ENCODE data around the gene GTSE1.

GTSE1 gene

DNA sequence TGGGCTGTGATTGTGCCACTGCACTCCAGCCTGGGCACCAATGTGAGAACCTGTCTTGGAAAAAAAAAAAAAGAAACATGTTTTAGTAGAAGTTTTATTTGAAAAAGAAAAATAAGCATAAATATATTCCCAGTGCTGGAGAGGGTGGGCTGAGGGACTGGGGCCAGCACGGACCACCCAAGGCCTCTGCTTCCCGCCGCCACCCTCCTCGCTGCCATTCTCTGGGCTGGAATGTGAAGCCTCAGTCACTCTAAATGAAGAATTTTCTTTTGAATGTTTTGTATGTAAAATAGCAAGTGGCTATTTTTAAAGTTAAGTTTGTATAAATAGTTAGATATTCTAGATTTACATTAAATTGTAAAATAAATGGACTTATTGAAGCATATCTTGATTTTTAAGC, 33.8 kb downstream of the GTSE1 start:
- no peak for DNase-seq

DNA sequence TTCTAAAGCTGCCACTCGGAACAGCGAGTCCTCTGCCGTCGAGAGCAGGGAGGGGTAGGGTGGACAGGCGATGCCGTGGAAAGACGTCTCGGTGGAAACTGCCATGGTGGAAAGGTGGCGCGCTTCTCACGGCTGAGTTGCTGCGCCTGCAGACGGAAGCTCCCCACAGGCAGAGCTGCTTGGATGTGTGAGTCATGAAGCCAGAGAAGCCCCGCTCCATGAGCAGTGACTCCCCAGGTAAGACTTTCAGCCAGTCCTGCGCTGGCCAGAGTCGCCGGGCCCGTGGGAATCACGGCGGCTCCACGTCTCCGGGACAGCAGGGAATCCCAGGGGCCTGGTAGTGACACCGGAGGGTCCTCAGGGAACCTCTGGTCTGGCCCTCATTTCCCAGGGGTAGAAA, 34.8 kb downstream of the GTSE1 start:
- DNase-seq: no peak

DNA sequence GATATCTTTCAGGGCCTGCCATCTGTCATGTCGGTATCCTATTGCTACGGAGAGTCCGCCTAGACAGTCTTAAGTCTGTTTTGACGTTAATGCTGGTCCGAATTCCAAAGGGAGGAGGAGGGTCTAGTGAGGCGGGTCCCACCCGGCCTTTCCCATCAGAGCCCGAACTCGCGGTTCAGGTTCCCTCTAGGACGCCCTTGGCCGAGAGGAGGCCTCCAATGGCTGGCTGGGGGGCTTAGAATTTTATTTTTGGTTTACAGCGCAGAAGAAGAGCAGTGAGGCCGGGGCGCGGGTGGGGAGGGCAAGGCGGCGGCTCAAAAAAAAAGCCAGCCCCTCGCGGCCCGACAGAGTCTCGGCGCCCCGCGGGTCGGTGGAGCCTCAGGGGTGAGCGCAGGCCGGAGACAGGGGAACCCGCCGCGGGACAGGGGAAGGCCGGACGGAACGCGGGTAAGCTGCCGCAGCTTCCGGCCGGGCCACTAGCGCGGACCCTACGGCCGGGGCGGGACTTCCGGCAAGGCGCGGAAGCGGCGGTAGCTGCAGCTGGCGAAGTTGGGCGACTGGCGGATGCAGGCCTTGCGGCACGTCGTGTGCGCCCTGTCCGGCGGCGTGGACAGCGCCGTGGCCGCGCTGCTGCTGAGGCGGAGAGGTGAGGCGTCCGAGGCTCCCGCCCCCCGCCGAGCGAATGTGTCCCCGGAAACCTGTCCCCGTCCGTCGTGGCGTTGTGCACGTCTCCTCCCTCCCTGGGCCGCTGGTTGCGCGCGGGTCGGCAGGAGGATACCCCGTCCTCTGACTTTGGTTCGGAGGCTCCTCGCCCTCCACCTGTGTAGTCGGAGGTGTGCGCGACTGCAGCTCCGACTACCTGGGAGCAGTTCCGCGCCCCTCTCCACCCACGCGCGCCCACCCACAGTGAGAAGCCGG, 38.8 kb downstream of the GTSE1 start, which contains the start of gene TRMU:
Gene TRMU, plus strand, starts transcription at position 514 of the 918 bp plus-strand sequence. Its CDS starts 51 bp downstream, at position 565.
- peak; percentile 76 for DNase-seq

DNA sequence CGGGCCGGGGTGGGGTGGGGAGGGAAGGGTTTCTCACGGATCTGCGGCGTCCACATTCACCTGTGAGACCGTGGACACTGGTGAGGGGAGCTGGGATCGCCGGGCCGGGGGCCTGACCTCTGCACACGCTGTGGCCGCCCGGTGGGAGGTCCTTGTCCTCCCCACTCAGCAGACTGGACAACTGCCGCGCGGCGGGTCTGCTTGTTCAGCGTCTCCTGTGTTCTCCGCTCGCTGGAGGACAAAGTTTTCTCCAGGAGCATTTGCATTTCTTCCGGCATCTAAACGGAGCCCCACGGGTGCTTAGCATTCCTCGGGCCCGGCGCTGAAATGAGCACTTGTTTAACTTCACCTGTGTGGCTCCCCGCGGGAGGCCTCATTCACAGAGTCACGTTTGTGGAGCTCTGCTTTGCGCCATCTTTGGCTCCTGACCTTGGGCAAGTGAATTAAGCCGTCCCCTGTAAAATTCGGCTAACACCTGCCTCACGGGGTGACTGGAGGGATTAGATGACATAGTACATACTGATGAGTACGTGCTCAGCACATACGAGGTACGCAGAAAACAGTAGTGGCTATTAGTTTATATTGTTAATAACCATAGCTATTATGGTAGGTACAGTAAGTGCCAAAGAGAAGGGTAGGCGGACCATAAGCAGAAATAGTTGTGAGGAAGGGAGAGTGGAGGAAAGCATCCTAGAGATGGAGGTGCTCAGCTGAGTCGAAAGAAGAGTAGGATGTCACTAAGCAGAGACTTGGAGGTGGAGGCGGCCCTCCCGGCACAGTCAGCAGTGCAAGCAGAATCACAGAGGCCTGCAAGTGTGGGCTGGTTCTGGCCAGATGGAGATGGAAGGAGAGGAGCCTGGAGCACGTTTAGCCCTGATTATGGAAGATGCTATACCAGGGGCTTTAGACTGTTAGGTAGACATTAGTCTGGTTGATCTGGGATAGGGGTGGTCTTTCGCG, 39.7 kb downstream of the GTSE1 start:
- no peak for DNase-seq

DNA sequence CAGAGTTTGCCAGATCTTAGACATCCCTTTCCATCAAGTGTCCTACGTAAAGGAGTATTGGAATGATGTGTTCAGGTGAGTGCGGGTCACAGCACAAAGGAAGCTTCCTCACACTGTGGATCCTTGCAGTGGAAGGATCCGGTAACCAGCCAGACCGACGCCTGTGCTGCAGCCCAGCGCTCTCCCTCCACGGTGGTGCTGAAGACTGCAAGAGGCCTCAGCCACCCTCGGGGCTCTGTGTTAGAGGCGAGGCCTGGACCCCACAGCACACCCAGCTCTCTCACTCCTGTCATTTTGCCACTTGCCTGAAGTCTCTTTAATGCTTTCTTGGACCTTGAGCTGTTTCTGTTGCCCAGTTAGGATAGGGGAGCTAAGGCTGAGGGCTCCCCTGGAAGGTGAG, 41.2 kb downstream of the GTSE1 start:
- DNase-seq: no peak

DNA sequence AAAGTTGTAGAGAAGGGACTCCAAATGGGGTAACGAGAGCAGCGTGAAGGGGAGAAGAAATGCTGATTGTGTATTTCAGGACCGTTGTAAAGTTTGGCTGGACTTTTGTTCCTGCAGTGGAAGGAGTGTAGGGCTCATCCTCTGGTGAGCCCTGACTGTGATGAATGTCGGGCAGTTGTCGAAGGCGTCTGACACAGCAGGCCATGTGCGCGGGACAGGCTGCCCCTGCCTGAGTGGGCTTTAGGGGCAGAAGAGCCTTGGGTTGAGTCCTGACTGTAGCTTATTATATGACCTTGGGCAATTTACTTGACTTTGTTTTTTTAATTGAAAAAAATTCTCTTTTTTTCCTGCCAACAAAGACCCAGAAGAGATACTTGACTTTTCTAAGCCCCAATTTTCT, 42.0 kb downstream of the GTSE1 start:
- no peak for DNase-seq

DNA sequence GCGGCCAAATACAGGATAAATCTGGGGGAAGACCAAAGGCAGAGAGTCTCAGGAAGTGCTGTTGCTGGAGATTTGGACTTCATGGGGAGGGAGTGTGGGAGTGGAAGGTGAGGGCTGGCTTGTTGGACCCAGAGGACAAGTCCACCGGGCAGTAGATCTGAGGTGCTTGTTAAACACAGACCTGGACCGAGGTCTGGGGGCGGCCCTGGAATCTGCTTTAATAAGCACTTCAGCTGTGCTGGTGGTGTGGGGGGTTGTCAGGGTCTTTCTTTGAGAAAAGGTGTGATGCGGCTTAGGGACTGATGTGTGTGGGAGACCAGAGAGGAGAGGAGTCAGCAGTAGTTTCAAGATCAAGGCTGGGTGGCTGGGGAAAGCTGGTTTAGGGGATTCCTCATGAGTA, 43.3 kb downstream of the GTSE1 start:
- DNase-seq: no peak

DNA sequence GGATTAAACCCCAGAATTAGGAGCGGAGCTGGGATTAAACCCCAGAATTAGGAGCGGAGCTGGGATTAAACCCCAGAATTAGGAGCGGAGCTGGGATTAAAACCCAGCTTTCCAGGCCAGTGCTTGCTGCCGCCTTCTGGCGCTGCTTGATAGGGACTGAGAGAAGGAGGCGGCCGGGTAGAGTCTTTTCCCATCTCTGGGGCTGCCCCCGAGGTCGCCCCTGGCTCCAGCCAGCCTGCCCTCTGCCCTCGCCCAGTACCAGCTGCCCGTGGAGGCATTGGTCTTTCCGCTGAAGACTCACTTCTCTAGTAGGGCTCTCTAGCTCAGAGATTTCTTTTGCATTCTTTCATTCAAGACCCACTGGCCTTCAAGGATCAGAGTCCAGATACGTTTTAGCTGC, 44.0 kb downstream of the GTSE1 start:
- DNase-seq: no peak

DNA sequence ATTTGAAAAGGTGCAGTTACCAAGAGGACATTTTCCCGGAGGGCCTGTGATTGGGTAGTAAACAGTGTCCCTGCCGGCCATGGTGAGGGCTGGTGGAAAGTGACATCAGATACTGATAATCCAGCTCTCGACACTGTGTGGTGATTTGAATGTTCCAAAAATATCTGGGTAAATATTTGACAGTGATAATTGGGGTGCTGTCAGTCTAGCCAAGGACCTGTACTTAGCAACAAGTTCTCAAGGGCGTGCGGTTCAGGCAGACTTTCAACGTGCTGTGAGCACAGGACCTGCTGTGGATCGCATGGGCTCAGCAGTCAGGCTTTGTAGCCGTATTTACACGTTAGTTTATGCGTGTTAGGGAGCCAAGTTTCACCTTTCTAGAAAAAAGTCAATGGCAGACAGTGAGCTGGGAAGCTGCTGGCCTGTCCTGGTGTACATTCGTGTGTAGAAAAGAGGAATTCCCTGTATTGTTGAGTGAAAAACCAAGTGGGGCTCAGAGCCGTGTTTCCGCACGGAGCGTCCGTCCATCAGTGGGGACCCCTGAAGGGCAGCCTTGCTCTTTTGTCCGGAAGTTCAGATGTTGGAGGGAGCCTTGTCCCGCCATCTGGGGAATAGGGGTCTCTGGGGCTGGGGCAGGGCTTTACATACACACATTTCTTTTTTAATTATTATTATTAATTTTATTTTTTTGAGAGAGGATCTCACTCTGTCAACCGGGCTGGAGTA, 50.2 kb downstream of the GTSE1 start:
- no peak for DNase-seq

DNA sequence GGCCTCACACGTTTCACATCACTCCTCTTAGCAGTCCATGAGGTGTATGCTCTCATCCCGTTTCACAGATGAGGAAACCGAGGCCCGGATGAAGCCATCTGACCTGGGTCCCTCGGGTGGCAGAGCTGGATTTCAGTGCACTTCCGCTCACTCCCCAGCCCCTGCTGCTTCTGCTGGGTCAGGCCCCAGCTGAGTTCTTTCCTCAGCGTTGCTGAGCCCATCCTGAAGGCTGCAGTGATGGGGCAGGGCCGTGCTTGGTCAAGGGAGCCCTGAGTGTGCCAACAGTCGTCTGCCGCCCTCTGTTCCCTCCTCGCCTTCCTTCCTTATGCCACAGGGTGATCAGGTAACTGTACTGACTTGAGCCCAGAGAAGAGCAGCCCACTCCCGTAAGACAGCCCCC, 51.0 kb downstream of the GTSE1 start:
- no peak for DNase-seq

DNA sequence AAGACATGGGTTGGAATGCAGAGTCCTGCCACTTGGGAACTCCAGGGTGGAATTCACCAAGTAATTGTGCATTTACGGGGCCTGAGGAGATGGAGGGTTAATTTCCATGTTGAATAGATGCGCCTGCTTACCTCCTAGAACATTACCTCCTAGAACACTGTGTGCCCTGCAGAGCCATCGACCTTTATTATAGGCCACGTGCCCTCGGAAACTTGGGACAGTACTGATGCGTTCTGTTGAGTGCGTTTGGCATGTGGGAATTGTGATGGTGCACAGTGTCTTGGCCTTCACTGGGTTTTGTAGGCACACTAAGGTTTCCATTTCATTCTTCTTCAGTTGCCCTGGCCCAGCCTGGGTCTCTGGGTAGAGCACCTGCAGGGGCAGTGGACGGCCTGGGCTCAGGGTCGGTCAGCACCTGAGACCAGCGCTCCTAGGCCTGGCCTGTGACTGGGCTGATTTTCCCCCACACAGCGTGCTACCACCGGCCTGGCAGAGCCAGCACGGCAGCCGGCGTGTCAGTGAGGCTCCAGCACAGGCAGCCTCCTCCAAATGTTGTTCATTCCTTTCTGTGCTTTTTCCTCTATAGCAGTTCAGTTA, 51.5 kb downstream of the GTSE1 start:
- DNase-seq: no peak

DNA sequence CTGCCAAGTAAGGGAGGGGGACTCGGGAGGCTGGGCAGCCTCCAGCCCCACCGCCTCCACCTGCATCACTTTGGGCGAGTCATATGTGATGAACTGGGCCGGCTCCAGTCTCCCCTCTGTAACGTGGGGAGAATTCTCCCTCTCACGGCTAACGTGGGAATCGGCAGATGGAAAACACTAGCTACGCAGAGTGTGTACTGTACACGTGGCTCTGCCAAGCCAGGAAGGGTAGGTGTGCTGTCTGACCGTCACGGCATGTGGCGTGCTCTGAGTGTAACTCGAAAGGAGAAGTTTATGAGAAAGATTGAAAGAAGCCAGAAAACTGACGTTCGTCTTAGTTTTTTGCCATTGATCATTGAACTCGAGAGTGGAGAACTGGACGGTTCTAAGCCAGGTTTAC, 52.6 kb downstream of the GTSE1 start:
- DNase-seq: no peak

DNA sequence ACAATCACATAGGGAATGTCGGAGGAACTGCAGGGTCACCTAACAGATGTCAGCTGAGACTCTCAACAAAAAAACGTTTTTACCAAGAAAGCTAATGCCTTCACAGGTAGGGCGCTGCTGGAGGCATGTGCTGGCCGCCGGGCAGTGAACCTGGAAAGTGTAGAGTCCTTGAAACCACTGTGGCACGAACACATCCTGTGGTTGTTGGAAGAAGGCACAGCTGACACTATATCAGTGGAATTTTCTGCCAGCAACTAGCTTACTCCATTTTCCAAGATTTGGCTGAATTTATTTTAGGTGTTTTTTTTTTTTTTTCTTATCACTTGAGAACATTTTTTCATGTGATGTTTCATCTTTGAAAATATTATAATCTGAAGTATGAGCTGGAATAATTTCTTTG, 53.0 kb downstream of the GTSE1 start:
- DNase-seq: no peak

DNA sequence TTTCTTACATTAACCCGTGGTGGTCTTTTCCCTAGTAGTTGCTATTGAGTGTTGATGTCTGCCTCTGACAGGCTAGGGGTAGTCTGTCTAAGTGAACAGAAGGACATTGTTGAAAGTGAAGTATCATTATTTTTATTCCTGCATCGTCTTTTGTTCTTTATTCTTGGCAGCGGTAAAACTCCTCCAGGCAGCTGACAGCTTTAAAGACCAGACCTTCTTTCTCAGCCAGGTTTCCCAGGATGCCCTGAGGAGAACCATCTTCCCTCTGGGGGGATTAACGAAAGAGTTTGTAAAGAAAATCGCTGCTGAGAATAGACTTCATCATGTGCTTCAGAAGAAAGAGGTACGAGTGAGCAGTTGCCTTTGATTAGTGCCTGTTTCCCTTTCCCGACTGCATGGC, 53.5 kb downstream of the GTSE1 start:
- DNase-seq: no peak

DNA sequence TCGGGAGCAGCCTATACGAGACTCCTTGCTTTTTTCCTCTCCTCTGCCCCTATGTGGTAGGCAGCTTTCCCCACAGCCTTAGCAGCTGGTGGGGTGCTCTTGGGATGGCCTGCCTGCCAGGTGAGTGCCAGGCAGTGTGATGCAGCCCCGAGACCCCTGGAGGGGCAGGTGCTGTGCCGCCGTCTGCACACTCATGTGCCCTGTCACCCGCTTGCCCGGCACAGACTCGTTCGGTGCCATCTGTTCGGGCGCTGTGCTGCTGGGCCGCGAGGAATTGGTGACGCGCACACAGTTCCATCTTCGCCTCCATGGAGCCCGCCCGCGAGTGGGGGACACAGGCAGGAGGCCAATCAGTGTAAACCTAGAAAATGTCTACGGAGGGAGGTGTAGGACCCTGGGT, 54.0 kb downstream of the GTSE1 start:
- DNase-seq: no peak

DNA sequence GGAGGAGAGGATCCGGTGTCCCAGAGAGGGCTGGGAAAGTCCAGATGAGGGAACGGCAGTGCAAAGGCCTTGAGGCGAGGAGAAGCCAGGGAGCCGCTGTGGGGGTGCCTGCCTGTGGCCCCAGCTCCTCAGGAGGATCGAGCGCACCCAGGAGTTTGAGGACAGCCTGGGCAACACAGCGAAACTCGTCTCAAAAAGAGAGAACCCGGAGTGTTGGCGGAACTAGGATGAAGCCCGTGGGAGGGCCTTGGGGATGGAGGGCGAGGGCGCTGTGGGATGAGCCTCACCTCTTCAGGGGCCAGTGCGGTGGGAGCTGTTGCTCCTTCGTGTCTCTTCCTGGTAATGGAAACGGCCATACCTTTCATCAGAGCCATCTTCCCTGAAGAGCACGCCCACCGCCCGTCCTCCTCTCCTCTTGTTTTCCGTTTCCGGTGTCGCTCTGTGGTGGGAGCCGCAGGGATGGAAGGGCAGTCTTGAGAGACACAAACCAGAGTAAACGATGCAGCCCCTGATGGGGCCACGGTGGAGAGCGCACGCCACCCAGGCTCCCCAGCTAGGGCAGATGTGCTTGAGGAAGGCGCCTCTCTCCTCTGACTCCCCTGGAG, 54.6 kb downstream of the GTSE1 start:
- DNase-seq: no peak

DNA sequence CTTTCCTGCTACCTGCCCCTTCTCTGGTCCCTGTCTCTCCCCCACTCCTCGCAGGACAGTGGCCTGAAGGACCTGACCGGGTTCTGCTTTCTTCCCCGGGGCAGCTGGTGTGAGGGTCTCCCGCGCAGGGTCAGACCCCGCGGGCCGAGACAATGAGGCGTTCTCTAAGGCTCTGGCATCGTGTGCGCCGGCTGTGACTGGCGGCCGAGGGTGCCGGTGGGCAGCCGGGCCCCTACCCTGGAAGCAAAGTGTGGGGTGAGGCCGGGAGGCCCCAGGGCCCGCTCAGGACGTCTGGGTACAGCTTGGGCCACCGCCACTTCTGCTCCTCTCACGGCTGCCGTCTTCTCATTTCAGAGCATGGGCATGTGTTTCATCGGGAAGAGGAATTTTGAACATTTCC, 55.1 kb downstream of the GTSE1 start:
- no peak for DNase-seq

DNA sequence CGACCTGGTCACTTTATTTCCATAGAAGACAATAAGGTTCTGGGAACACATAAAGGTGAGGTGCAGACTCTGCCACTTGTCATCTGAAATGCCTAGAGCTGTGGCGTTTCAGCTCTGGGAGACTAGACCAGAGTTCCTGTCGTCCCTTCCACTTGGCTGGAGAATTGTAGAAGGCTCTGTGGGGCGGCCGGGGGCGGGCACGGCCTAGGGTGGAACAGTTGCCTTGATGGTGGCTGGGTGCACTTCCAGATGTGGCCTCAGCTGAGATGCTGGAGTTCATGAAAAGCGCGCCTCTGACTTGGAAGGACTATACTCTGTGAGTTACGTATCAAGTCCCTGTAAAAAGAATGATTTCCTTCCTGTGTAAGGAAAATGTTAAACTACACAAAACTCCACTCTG, 55.6 kb downstream of the GTSE1 start:
- no peak for DNase-seq

DNA sequence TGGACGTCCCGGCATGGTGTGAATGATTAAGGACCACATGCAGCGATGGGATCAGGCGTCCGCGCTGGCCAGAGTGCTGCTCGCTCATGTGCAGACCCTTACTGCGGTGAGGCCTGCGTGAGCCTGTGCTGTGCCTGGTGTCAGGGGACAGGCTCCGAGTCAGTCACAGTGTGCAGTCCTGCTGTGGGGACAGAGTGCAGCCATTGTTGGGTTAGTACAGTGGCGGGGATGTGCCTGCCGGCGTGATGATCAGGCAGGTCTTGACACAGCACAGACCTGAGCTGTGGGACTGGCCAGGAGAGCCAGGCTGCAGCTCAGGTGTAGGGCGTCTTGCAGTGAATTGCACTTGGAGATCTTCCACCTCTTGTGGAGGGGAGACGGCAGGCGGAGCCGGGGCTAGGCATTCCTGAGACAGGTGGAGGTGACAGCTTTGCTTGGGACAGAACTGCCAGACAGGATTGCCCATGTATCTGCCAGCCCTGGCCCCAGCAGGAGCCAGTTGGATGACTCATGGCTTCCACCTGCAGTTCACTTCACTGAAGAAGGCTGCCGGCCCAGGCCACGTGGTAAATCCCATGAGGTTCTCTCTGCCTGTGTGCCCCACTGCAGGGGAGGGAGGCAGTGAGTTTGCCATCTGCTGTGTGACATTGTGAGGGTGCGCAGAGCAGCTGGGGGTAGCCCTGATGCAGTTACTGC, 56.2 kb downstream of the GTSE1 start:
- DNase-seq: no peak

DNA sequence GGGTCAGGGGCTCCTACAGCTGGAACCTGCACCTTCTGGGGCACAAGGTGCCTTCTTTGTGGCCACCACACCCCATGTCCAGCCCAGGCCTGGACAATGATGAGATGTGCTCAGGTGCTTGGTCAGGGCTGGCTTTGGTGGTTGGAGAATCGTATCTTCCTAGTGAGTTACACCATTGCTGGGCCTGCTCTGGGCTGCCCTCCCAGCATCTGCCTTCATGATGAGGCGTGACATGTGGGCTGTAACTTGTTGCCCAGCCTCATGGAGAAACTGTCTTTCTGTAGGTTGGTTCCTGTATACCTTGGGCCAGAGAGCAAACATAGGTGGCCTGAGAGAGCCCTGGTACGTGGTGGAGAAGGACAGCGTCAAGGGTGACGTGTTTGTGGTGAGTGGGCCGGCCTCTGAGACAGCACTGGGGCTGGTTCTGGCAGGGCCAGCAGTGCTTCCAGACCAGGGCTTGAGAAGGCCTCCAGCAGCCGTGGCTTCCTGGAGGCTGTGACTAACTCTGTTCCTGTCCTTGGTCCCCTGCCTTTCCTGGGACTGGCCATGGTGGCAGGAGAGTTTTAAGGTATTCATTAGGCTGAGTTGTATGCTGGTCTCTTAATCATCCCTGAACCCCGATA, 56.9 kb downstream of the GTSE1 start:
- no peak for DNase-seq
